HG02642 (cell line): ENCODE data around the gene CST5.
"Not testable (repeated sequence)": the region's sequence is repeated elsewhere in the genome, so short reads cannot be mapped to it uniquely, and the experiment has no call there.

Experiments used
- ATAC-seq: cut with Tn5 transposase; IDR thresholded peaks from one replicate; pipeline ENCODE4 v1.9.1; 2021; ENCODE audit warnings: mild to moderate bottlenecking; ENCODE audit not compliant: unreplicated experiment, poor library complexity

The CST5 gene, protein sequence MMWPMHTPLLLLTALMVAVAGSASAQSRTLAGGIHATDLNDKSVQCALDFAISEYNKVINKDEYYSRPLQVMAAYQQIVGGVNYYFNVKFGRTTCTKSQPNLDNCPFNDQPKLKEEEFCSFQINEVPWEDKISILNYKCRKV

DNA sequence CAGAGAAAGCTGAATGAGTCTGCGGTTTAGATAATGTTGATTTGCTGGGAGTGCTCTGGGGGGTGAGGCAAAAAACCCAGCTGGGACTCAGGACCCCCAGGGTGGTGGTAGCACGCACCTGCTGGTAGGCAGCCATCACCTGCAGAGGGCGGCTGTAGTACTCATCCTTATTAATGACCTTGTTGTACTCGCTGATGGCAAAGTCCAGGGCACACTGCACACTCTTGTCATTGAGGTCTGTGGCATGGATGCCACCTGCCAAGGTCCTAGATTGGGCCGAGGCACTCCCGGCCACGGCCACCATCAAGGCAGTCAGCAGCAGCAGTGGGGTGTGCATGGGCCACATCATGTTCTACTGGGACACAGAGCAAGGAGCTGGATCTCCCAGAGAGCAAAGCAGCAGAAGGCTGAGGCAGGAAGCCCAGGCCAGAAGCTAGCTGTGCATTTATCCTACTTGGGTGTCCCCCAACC, at the start of gene CST5:
CST5 (minus strand) TSS at position 421 of the 471 bp plus-strand sequence; CDS start at position 349, 72 bp downstream.
- no peak for ATAC-seq

DNA sequence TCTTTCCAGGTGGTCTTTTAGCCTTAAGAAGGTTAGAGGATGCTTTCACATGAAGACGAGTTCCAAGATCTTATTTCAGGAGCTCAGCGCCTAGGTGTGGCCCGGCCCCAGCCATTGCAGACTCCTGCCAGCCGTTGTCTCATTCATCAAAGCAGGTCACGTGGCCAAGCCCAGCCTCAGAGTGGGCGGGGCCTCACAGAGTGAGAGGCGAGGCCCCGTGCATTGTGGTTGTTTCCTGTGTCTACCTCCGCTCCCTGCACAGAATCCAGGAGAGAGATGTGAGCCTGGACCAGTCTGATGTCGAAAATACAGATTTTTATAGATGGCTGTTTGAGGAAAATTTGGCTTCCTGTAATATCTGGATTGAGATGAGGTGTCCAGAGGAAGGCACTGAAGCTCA, 49.2 kb upstream of the CST5 start:
- no peak for ATAC-seq

- no peak for ATAC-seq
Measured at GRCh38 chr20:23928353-23928752, 48.8 kb upstream of the CST5 start.

GRCh38 chr20:23926944-23927872, 47.7 kb upstream of the CST5 start:
- no peak for ATAC-seq

GRCh38 chr20:23926526-23926880, 47.0 kb upstream of the CST5 start:
- no peak for ATAC-seq

DNA sequence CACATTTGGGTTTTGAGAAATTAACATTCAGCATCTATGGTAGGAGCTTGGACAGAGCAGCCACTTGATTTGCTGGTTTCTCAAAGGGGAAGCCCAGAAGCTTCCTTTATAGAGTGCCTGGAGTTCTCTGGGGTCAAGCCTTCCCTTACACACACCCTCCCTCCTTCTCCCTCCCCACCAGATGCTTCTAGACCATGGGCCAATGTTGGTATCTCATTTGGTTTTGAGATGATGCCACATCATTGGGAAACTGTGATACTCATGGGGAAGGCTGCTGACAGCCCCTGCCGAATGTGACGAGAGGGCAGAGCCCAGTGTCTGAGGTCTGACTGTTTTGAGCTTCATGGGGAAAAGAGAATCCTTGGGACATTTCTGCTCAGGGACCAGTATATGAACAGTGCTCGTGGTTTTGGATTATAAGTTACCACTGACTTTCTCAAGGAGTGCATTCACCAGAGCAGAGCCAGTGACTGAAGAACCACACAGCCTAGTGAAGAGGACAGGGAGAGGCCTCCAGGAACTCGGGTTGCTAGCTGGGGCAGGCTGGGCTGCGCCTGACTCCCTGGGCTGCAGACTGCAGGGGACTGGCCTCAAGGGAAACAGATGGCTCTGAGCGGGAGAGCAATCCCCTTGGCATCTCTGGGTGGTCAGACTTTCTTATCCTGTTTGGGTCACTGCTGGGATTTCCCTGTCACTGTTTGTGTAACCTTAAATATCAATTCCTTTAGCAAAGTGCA, 46.4 kb upstream of the CST5 start:
- ATAC-seq: no peak

DNA sequence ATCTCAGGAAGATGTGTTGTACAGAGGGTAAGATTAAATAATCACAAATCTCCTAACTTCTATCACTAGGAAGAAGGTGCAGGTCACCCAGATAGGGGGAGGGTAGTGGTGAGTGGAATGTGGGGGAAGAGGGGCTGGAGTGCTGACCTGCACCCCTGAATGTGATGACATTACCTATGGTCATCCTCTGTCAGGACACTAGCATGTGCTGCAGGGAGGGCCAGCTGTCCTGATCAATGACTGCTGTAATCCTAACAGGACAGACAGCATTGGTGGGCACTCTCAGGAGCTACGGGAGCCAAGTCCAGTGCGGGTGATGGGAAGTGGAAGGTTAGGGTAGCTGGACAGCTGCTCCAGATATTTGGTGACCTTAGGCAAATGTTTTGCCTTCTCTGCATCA, 45.2 kb upstream of the CST5 start:
- no peak for ATAC-seq

GRCh38 chr20:23923891-23924435, 44.4 kb upstream of the CST5 start:
- no peak for ATAC-seq

- ATAC-seq: no peak
Measured at GRCh38 chr20:23923311-23923710, 43.8 kb upstream of the CST5 start.

- no peak for ATAC-seq
Measured at GRCh38 chr20:23920408-23921325, 41.1 kb upstream of the CST5 start.

DNA sequence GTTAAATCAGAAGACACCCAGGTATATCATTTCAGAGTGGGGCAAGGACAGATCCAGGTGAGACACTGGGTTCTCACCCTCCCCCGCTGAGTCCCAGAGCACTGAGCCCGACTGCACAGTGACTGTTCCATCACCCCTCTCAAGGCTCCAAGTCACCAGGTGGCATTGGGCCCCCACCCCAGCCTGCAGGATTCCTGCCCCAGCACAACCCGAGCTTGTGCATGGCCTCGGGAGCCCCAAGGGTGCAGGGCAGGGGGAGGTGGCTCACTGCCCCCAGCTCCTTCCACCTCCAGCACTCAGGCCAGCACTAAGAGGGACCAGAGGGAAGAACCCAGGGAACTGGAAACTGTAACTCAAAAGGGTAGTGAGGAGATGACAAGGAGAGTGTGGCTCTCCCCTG, 39.3 kb upstream of the CST5 start:
- ATAC-seq: no peak

GRCh38 chr20:23918101-23918862, 38.7 kb upstream of the CST5 start:
- no peak for ATAC-seq

- ATAC-seq: no peak
Measured at GRCh38 chr20:23917024-23917725, 37.6 kb upstream of the CST5 start.

DNA sequence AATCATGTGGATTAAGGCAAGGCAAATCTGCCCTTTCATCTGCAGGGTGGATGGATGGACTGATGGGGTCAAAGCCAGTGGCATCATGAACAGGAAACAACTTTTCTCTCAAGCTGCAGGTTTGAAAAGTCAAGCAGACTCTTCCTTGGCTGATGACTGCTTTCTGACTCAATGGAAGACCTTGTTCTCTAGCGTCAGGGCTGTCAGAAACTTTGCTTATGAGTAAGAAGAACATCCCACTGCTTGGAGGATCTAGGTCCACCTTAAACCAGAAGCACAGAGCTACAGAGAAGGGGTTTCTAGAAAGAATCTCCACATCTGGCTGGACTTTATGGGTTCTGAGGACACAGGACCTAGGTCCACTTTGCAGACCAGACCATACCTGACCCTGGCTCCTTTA, 36.3 kb upstream of the CST5 start:
- ATAC-seq: no peak

DNA sequence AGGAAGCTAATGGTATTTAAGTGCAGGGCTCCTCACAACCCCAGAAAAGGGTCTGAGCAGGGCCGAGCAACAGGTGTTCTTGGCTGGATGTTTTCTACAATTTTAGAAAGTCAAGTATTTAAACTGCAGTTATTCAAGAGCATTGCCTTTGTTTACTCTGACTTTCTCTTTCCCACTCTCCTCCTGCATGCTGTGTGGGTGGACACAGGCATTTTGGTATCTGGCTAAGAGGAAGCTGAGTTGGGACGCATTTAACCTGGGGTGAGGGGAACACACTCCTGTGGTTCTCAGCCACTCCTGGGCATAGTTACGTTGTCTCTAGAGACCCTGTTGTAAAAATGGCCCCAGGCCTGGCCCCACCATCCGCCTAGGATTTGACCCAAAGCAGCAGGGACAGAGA, 34.9 kb upstream of the CST5 start:
- not testable (repeated sequence) for ATAC-seq

- no peak for ATAC-seq
Measured at GRCh38 chr20:23910210-23910609, 30.7 kb upstream of the CST5 start.

DNA sequence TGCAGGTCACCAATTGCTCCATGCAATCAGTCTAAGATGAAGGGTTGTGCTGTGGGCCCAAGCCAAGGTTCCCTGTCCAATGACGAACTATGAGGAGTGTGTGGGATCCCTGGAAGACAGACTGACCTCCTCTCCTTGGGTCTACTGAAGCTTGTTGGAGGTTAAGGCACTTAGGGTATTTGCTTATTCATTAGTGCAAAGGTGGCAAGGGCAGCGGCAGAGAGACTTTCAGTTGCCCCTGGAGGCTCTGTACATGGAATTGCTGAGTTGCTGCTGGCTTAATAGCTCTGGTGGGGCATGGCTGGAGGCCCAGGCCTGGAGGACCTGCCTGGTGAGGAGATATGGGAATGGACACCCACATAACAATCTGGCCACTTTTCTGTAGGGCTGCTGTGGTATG, 29.8 kb upstream of the CST5 start:
- no peak for ATAC-seq

GRCh38 chr20:23907579-23907978, 28.0 kb upstream of the CST5 start:
- no peak for ATAC-seq
